Epithelial cell of esophagus (primary cell): Measurements from ENCODE around the gene MCFD2.

ENCODE experiments used
- DNase-seq: peaks from one replicate; pipeline ENCODE4 v3.0.0; 2010; ENCODE audit warnings: low read depth
- H3K4me3 ChIP-seq: 2 replicates; pipeline ENCODE4 v1.5.1; 2011; ENCODE audit warnings: mild to moderate bottlenecking, low read length, control low read depth
- CTCF ChIP-seq: IDR thresholded peaks from 2 replicates; pipeline ENCODE4 v1.5.1; 2011; ENCODE audit warnings: low read depth, mild to moderate bottlenecking, low read length, control low read depth, inconsistent platforms; ENCODE audit not compliant: insufficient read depth; ENCODE audit errors: missing control alignments

The MCFD2 gene

GRCh38 chr2:46947841-46948240 is 32.2 kb upstream of the MCFD2 start:
- TF ChIP-seq CTCF: no peak
- no peak overlapping the region for H3K4me3 ChIP-seq
- no peak for DNase-seq

DNA sequence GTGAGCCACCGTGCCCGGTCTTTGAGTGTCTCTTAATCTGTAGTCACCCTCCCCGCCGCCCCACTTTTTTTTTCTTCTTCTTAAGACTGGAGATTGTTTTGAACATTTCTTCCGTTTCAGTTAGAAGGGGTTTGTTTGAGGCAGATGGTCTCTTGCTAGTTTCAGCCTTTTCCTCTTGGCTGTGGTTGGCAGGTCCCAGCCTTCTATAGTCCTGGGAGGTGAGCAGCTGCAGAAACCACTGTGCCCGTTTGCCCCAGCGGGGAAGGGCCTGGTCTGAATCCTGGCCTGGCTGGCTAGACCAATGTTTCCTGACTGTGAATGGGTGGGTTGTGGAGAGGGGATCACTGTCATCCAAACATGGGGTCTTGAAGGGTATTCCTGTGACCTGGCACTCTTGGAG is 30.1 kb upstream of the MCFD2 start:
- TF ChIP-seq CTCF: no peak
- no peak overlapping the region for H3K4me3 ChIP-seq
- DNase-seq: no peak

- no peak overlapping the region for H3K4me3 ChIP-seq
- no peak for DNase-seq
- no peak for TF ChIP-seq CTCF
Measured at GRCh38 chr2:46943881-46944798, 28.5 kb upstream of the MCFD2 start.

DNA sequence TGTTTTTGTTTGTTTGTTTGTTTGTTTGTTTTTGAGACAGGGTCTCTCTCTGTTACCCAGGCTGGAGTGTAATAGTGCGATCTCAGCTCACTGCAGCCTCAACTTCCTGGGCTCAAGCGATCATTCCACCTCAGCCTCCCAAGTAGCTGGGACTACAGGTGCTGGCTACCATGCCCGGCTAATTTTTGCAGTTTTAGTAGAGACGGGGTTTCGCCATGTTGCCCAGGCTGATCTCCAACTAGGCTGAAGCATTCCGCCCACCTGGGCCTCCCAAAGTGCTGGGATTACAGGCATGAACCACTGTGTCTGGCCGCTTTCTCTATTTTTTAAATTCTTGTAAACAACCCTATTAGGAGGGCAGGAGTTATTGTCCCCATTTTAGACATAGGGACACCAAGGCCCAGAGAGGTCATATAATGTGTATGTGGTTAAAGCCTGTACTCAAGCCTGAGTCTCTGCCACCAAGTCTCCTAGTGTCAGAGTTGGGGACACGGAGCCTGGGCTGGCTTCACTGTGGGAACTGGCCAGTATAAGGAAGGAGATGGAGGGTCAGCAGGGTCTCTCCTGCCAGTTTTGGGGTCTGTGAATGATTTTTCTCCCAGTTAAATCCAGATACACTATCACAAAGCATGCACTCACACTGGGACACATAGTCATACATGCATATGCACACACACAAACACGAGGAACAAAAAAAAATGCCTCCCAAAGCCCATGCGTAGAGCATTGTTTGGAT is 27.5 kb upstream of the MCFD2 start:
- H3K4me3 ChIP-seq: no peak overlapping the region
- DNase-seq: no peak
- TF ChIP-seq CTCF: no peak

DNA sequence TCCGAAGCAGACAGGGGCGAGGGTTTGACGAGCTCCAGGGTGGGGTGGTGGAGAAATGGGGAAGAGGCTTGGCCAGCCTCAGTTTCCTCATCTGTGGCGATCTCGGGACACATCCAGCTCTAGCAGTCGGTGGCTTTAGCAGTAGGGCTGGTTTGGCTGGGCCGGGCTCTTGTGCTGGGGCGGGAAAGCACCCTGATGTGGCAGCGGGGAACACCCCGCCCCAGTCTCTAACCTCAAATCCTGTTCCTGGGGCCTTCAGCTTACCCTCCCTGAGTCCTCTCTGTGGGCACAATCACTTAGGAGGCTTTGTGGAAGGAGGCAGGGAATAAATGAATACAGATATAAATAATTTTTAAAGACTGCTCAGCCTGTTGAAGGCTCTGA is 26.5 kb upstream of the MCFD2 start:
- no peak for TF ChIP-seq CTCF
- H3K4me3 ChIP-seq: peak overlapping the region; percentile 80
- peak; percentile 66 for DNase-seq

DNA sequence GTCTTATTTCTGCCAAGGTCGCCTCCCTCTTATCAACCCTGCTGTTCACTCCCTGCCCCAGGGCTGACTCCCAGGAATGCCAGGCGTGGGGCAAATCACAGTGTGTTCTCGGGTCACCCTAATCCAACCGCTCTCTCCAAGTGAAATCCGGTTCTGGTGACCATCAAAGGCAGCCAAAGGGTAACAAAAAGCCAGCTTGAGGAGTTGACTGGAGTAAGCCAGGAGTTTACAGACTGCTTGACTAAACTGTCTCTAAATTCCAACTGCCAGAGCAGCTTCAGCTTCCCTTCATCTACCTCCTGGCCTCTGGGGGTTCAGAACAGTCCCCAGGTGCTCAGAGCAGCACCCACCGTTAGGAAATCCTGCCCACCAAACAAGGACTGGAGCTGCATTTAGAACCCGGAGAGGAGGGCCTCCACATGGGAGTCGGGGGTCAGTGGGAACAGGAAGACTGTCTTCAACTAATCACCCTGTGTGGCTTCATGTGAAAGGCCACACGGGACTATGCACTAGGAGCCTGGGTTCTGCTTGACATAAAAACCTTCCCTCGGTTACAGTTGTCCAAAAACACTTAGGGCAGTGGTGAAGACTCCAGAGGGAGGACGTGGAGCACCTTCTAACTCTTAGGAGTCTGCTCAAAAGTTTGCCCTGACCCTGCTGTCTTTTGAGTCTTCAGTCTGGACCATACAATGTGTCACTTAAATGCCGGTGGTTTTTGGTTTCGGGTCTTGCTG is 24.2 kb upstream of the MCFD2 start:
- TF ChIP-seq CTCF: no peak
- peak; percentile 14 for DNase-seq
- H3K4me3 ChIP-seq: no peak overlapping the region
